ENCODE measurements around the gene APRT.

DNA sequence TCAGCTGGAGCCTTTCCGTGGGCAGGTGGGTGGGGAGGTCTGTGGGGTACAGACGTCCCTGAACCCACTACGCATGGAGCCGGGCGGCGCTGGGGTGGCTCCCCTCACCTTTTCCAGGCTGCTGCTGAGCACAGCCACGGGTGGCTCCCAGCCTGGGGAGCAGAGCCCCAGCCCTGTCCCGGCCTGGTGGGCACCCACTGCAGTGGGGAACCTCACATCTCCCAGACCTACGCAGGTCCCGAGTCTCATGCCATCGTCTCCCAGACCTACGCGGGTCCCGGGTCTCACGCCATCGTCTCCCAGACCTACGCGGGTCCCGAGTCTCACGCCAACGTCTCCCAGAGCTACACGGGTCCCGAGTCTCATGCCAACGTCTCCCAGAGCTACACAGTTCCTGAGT, 17.0 kb upstream of the APRT start:
- TF ChIP-seq POLR2A (IDR thresholded peaks at IDR 0.05; ENCODE audit: low read depth, low read length) = no peak
- no peak for TF ChIP-seq POLR2AphosphoS5 (IDR thresholded peaks at IDR 0.05; ENCODE audit: low read depth, low read length)
- TF ChIP-seq PAX5 (IDR thresholded peaks at IDR 0.05; ENCODE audit: insufficient read depth, low read length, severe bottlenecking) = no peak
- no peak for TF ChIP-seq POU2F2 (IDR thresholded peaks at IDR 0.05; ENCODE audit: low read depth, low read length)
- TF ChIP-seq SPI1 (IDR thresholded peaks at IDR 0.05; ENCODE audit: low read depth, low read length) = no peak
- no peak for TF ChIP-seq TAF1 (IDR thresholded peaks at IDR 0.05; ENCODE audit: low read depth, low read length)
